Activated CD8-positive, alpha-beta memory T cell treated with anti-CD3 and anti-CD28 coated beads, Interleukin-2, amount 50 U/mL, for 48 hours (primary cell): ENCODE results near the gene DDHD1.
"Not testable (repeated sequence)": the region's sequence is repeated elsewhere in the genome, so short reads cannot be mapped to it uniquely, and the experiment has no call there.

ENCODE experiments used
- DNase-seq: peaks from one replicate; pipeline ENCODE4 v3.0.0-alpha.2; 2020

DDHD1 gene

GRCh38 chr14:53151523-53152183 lies 1.5 kb downstream of the DDHD1 start:
- DNase-seq, result peak; percentile 71

- DNase-seq, result no peak
Observed at GRCh38 chr14:53149668-53150316, 3.3 kb downstream of the DDHD1 start.

GRCh38 chr14:53148671-53149070 lies 4.5 kb downstream of the DDHD1 start:
- no peak for DNase-seq

GRCh38 chr14:53147893-53148292 lies 5.2 kb downstream of the DDHD1 start:
- no peak for DNase-seq

GRCh38 chr14:53147208-53147607 lies 5.9 kb downstream of the DDHD1 start:
- no peak for DNase-seq

GRCh38 chr14:53146739-53147138 lies 6.4 kb downstream of the DDHD1 start:
- DNase-seq, result no peak

- no peak for DNase-seq
Observed at GRCh38 chr14:53144244-53144643, 8.9 kb downstream of the DDHD1 start.

GRCh38 chr14:53140585-53140984 lies 12.5 kb downstream of the DDHD1 start:
- no peak for DNase-seq

GRCh38 chr14:53137568-53138203 lies 15.4 kb downstream of the DDHD1 start:
- no peak for DNase-seq

- DNase-seq, result not testable (repeated sequence)
Observed at GRCh38 chr14:53130491-53130890, 22.6 kb downstream of the DDHD1 start.

- DNase-seq, result no peak
Observed at GRCh38 chr14:53128303-53129028, 24.7 kb downstream of the DDHD1 start.

- DNase-seq, result no peak
Observed at GRCh38 chr14:53127832-53128231, 25.3 kb downstream of the DDHD1 start.

GRCh38 chr14:53127151-53127550 lies 26.0 kb downstream of the DDHD1 start:
- DNase-seq, result no peak

GRCh38 chr14:53126731-53127130 lies 26.4 kb downstream of the DDHD1 start:
- DNase-seq, result no peak

GRCh38 chr14:53124786-53125185 lies 28.3 kb downstream of the DDHD1 start:
- no peak for DNase-seq

- DNase-seq, result not testable (repeated sequence)
Observed at GRCh38 chr14:53121419-53121818, 31.7 kb downstream of the DDHD1 start.

GRCh38 chr14:53117479-53117878 lies 35.6 kb downstream of the DDHD1 start:
- not testable (repeated sequence) for DNase-seq

GRCh38 chr14:53113989-53114388 lies 39.1 kb downstream of the DDHD1 start:
- DNase-seq, result no peak

GRCh38 chr14:53110096-53110495 lies 43.0 kb downstream of the DDHD1 start:
- no peak for DNase-seq

GRCh38 chr14:53109105-53110041 lies 43.8 kb downstream of the DDHD1 start:
- DNase-seq, result no peak

GRCh38 chr14:53108292-53109104 lies 44.6 kb downstream of the DDHD1 start:
- no peak for DNase-seq

GRCh38 chr14:53106768-53107167 lies 46.4 kb downstream of the DDHD1 start:
- no peak for DNase-seq
